Measurements from ENCODE around the gene GABRG3.

DNA sequence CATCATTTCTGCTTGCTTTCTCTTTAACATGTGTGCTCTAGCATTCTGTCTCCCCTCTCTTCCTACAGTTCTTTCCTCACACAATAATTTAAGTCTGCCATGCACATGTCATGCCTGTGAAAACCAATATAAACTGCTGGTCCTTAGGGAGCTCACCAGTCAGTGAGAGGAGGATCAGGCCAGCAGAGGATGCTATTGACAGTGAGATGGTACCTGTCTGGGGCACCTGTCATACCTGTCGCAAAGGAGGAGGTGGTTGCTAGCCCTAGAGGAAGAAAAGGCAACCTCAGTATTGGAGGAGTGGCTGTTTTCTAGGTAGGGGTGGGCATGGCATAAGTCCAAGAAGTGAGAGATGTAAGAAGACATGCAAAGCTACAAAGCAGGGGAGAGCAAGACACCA is 194.6 kb downstream of the GABRG3 start:
- TF ChIP-seq TAF1 (IDR thresholded peaks at IDR 0.05; ENCODE audit: low read depth, low read length) (no peak), POLR2AphosphoS5 (IDR thresholded peaks at IDR 0.05; ENCODE audit: low read depth, low read length) (no peak), POLR2A (IDR thresholded peaks at IDR 0.05; ENCODE audit: low read depth, low read length) (no peak)

All from GM12891 (cell line).